Gastrocnemius medialis (tissue), 4 donors: Measurements from ENCODE around the gene MYO18B. TPM values are rescaled to one million over a fixed set of nuclear protein-coding genes. Genes with fewer than 3 reads are reported as not detected.

Experiments
- ATAC-seq, 2 donors: fragments of 150-250 bp; one replicate each; pipeline ENCODE4 v1.9.1; 2016
- DNase-seq, 2 donors: peaks; one replicate each; pipeline ENCODE4 v3.0.0-alpha.2; 2019
- H3K27ac ChIP-seq, 4 donors: fragments of 200-600 bp; sonication (generic); 1 replicate in 1 of 4; 2 replicates in 3 of 4; pipeline ENCODE4 v1.5.1; 2016 to 2018; ENCODE audit warnings: mild to moderate bottlenecking in 2 of 4, moderate library complexity in 1 of 4
- H3K27me3 ChIP-seq, 3 donors: fragments of 200-600 bp; sonication (generic) in 2 of 3; 1 replicate in 1 of 3; 2 replicates in 2 of 3; pipeline versions ENCODE4 v1.5.1 to v1.6.0; 2016 to 2019; ENCODE audit warnings: mild to moderate bottlenecking in 1 of 3, moderate library complexity in 1 of 3
- H3K36me3 ChIP-seq, 2 donors: fragments of 200-600 bp; sonication (generic) in 1 of 2; one replicate each; pipeline ENCODE4 v1.5.1; 2017 to 2018
- H3K4me1 ChIP-seq, 2 donors: fragments of 200-600 bp; sonication (generic) in 1 of 2; one replicate each; pipeline ENCODE4 v1.5.1; 2016 to 2017; ENCODE audit warnings: mild to moderate bottlenecking in 2 of 2
- H3K4me3 ChIP-seq, 4 donors: fragments of 200-600 bp; sonication (generic) in 3 of 4; 1 replicate in 1 of 4; 2 replicates in 3 of 4; pipeline ENCODE4 v1.5.1; 2016 to 2019; ENCODE audit warnings: mild to moderate bottlenecking in 2 of 4
- H3K9me3 ChIP-seq, 3 donors: fragments of 200-600 bp; sonication (generic) in 2 of 3; 1 replicate in 1 of 3; 2 replicates in 2 of 3; pipeline ENCODE4 v1.5.1; 2016 to 2019
- CTCF ChIP-seq, 5 experiments: fragments of 450-650 bp in 3 of 5; fragments of 200-600 bp in 2 of 5; sonication (generic) in 2 of 5; IDR thresholded peaks in 4 of 5; conservative IDR thresholded peaks in 1 of 5; 1 replicate in 4 of 5; 2 replicates in 1 of 5; pipeline ENCODE4 v1.5.1; 2016 to 2019; ENCODE audit warnings: antibody characterized with exemption in 5 of 5, mild to moderate bottlenecking in 3 of 5, moderate library complexity in 3 of 5
- POLR2A ChIP-seq, 2 donors: fragments of 450-650 bp; IDR thresholded peaks; one replicate each; pipeline ENCODE4 v1.6.1; 2017; ENCODE audit warnings: antibody characterized with exemption in 2 of 2, mild to moderate bottlenecking in 2 of 2, moderate library complexity in 2 of 2
- in situ Hi-C, 4 donors: fragments of 200-750 bp; cut with MboI; loops; one replicate each; pipeline versions ENCODE4 v1.15.0 to v1.8.0; 2017; ENCODE audit warnings: low sequenced_read_pairs in 4 of 4
- intact Hi-C: fragments of 100-400 bp; cut with DNase I; formaldehyde crosslinking; loops from one replicate; pipeline ENCODE4 v1.15.1; 2023; ENCODE audit warnings: low total_unique reads
- total RNA-seq, 4 donors: library from RNA; depleted of rRNA; stranded (reverse); fragments of >200 nt; gene quantifications; one replicate each; pipeline versions ENCODE4 v1.1.0 to v1.2.3, GENCODE V29; 2016

The MYO18B gene
- total RNA-seq = 100 to 1,000 TPM; 273 to 408 (median 362) TPM

DNA sequence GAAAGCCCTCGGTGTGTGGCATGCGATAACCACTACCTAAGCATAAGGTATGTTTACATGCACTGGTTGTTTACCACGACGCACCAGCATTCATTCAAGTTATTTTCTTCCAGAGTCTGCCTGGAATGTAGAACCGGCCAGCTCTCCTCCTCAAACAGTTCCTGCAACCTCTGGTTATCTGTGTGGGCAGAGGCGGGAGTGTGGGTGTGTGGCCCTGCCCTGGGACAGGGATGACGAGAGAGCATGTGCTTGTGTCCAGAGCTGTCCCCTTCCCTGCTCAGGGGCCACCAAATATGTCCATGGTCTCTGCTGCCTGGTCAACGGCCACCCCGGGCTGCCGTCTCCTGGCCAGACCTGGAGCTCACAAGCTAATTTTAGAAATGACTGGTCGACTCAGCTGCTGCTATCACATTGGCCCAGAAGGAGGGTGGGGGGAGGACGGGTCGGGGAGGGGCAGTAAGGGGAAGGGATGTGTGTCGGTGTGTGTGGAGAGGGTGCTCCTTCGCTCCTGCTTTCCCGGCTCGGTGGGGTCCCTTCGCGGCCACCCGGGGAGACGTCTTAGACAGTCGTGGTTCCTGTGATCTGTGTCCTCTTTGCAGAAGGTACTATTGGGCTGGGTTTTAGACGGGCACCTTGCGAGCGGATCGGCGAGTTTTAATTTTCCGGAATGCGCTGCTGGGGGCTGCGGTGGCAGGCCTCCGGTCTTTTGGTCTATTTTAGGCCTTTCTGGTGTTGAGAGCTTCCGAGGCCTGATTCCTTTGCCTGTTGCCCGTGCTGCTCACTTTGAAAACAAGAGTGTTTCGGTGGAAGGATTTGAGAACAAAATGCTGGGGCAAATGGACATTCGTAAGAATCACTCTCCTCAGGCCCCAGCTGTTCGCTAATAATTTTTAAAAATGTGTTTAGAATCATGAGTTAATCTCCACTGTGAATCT is at the start of gene MYO18B:
Gene MYO18B (plus strand): TSS at position 497 of the 935 bp plus-strand sequence. CDS start 18,905 bp downstream, outside the sequence.
- in situ Hi-C loops = no loop called here
- intact Hi-C loops = loop anchor here (10.0 kb wide), 1 partner anchor 627 kb away; no protein-coding TSS in a partner anchor
- Histone ChIP-seq H3K27me3 (no peaks in the 10 kb centered on the region), H3K9me3 (no peaks in the 10 kb centered on the region), H3K36me3 (no peaks in the 10 kb centered on the region), H3K4me3 (peak within 1 kb of the TSS; percentile 71 to 85 (median 79)), H3K4me1 (peaks cover 33 to 34% of the 10 kb centered on the region in 2 donors), H3K27ac (peak within 1 kb of the TSS; percentile 98 to 99 (median 98))
- DNase-seq (peak; percentile 90 to 97), ATAC-seq (peak; percentile 84 to 86)
- TF ChIP-seq CTCF (IDR thresholded peaks at IDR 0.05 in 4 of 5, conservative IDR thresholded peaks at IDR 0.05 in 1 of 5) = no peak
- TF ChIP-seq POLR2A (IDR thresholded peaks at IDR 0.05) = peak; percentile 93 to 96

- intact Hi-C loops (no loop called here), in situ Hi-C loops (no loop called here)
- no peak for DNase-seq
- Histone ChIP-seq H3K9me3 (no peaks in the 10 kb centered on the region), H3K27ac (no peak overlapping the region), H3K4me3 (no peak overlapping the region), H3K27me3 (no peaks in the 10 kb centered on the region), H3K4me1 (peaks cover 4 to 9% of the 10 kb centered on the region in 2 donors), H3K36me3 (no peaks in the 10 kb centered on the region)
- peak; percentile 49 to 78 for ATAC-seq
- TF ChIP-seq POLR2A (IDR thresholded peaks at IDR 0.05) (no peak), CTCF (IDR thresholded peaks at IDR 0.05 in 4 of 5, conservative IDR thresholded peaks at IDR 0.05 in 1 of 5) (no peak)
Measured at GRCh38 chr22:25692397-25693267, 49.4 kb upstream of the MYO18B start.

- Histone ChIP-seq H3K36me3 (no peaks in the 10 kb centered on the region), H3K27me3 (no peaks in the 10 kb centered on the region), H3K27ac (no peak overlapping the region), H3K9me3 (no peaks in the 10 kb centered on the region), H3K4me3 (no peak overlapping the region), H3K4me1 (peaks cover 4 to 9% of the 10 kb centered on the region in 2 donors)
- ATAC-seq (no peak), DNase-seq (no peak)
- in situ Hi-C loops (no loop called here), intact Hi-C loops (no loop called here)
- no peak for TF ChIP-seq CTCF (IDR thresholded peaks at IDR 0.05 in 4 of 5, conservative IDR thresholded peaks at IDR 0.05 in 1 of 5)
- TF ChIP-seq POLR2A (IDR thresholded peaks at IDR 0.05) = no peak
Measured at GRCh38 chr22:25693268-25693565, 48.8 kb upstream of the MYO18B start.

- Histone ChIP-seq H3K36me3 (no peaks in the 10 kb centered on the region), H3K27ac (no peak overlapping the region), H3K27me3 (no peaks in the 10 kb centered on the region), H3K9me3 (no peaks in the 10 kb centered on the region), H3K4me3 (no peak overlapping the region), H3K4me1 (peaks cover 4 to 9% of the 10 kb centered on the region in 2 donors)
- DNase-seq (no peak), ATAC-seq (no peak)
- TF ChIP-seq CTCF (IDR thresholded peaks at IDR 0.05 in 4 of 5, conservative IDR thresholded peaks at IDR 0.05 in 1 of 5) (no peak), POLR2A (IDR thresholded peaks at IDR 0.05) (no peak)
- intact Hi-C loops = no loop called here
- in situ Hi-C loops = no loop called here
Measured at GRCh38 chr22:25694196-25694907, 47.6 kb upstream of the MYO18B start.
